Fibroblast of skin of abdomen (primary cell): ENCODE results near the gene CEACAM18.

Experiments
- DNase-seq: peaks from one replicate; pipeline ENCODE4 v3.0.0-alpha.2; 2013

CEACAM18 gene

DNA sequence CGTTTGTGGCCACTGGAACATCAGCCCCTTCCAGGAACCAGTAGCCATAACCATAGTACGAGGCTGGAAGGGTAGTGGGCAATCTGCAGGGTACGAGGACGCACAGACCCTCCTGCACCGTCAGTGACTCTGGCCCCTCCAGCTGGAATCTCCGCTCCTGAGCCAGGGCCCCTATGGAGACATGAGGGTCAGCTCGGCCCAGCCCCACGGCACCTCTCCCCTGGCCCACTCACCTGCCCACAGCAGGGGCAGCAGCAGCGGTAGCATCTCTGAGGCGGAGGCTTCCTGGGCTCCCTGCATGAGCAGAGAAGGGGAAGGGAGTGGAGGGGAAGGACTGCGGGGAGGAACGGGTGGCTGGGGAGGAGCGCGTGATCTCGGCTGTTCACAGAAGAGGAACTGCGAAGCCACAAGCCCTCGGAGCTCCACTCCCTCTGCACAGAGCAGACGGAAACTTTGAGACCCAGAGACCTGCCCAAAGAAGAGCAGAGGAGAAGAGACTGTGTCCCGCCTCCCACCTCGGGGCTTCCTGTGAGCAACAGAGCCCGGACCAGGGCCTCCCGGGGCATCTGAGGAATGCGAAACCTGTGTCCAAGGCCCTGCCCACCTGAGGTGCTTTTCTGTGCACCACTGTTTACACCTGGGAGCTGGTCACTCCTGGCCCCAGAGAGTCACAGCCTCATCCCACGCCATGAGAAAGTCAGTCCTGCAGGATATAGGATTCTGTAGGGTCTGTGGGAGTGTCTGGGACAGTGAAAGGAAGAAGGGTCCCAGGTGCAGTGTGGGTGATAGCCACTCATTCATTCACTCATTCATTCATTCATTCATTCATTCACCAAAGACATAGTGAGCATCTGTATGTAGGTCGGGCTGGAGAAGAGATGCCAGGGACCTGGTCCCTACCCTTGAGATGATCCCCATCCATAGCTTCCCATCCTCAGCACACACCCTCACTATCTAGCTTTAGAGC lies 53.3 kb downstream of the CEACAM18 start, which contains the start of gene SIGLEC6:
TSS of gene SIGLEC6 (minus strand) at position 322 of the 967 bp plus-strand sequence. CDS start at position 300, 22 bp downstream.
- no peak for DNase-seq

- DNase-seq: no peak
Measured at GRCh38 chr19:51535535-51535934, 57.2 kb downstream of the CEACAM18 start.

- DNase-seq: no peak
Measured at GRCh38 chr19:51539821-51540366, 61.6 kb downstream of the CEACAM18 start.
